Spinal cord (tissue), 10 donors: ENCODE measurements around the gene HCRTR2. TPM values are rescaled to one million over a fixed set of nuclear protein-coding genes. Genes with fewer than 3 reads are reported as not detected.
A peak's percentile ranks its signal among the peaks of the same experiment; 100 is the strongest.

Source experiments
- DNase-seq, 6 donors: peaks; one replicate each; pipeline versions ENCODE4 v3.0.0 to v3.0.0-alpha.2; 2013 to 2015; ENCODE audit warnings: low spot score in 6 of 6, low read depth in 4 of 6
- H3K27ac ChIP-seq: one replicate; pipeline ENCODE4 v1.5.1; 2013; ENCODE audit warnings: low read depth, low read length, control low read depth
- H3K27me3 ChIP-seq: one replicate; pipeline ENCODE4 v1.6.1; 2013; ENCODE audit warnings: low read length; ENCODE audit not compliant: control insufficient read depth, insufficient read depth
- H3K36me3 ChIP-seq: one replicate; pipeline ENCODE4 v1.6.1; 2013; ENCODE audit warnings: low read length; ENCODE audit not compliant: control insufficient read depth, insufficient read depth
- H3K4me1 ChIP-seq: one replicate; pipeline ENCODE4 v1.6.1; 2013; ENCODE audit warnings: low read length; ENCODE audit not compliant: control insufficient read depth, insufficient read depth
- H3K4me3 ChIP-seq: one replicate; pipeline ENCODE4 v1.5.1; 2013; ENCODE audit warnings: low read depth, low read length, control low read depth
- H3K9me3 ChIP-seq: one replicate; pipeline ENCODE4 v1.6.1; 2013; ENCODE audit warnings: low read length; ENCODE audit not compliant: control insufficient read depth, insufficient read depth
- WGBS: methylation state at CpG from one replicate; pipeline ENCODE4 v1.1.5; 2013; ENCODE audit warnings: missing lambda C conversion rate; ENCODE audit not compliant: insufficient coverage; 5-methylcytosine and 5-hydroxymethylcytosine counted together
- polyA plus RNA-seq, 2 donors: library from polyadenylated mRNA; unstranded; fragments of 120-200 nt; gene quantifications; one replicate each; pipeline ENCODE4 v1.2.1, GENCODE V29; 2013; ENCODE audit not compliant: insufficient read length in 2 of 2
- total RNA-seq, 2 donors: library from RNA; depleted of rRNA in 1 of 2; stranded (reverse); fragments of 120-200 nt in 1 of 2; fragments of >200 nt in 1 of 2; gene quantifications; one replicate each; pipeline versions ENCODE4 v1.2.3 to v1.2.4, GENCODE V29; 2013 to 2014
- donor health status: healthy.

Gene HCRTR2
- total and polyA plus RNA-seq, 4 donors = 2.8 to 11.6 (median 5.5) TPM

- H3K4me3 ChIP-seq = no peak overlapping the region
- WGBS = no CpG with 5 or more reads among the region's 1 CpG
- H3K9me3 ChIP-seq = no peaks in the 10 kb centered on the region
- no peak for DNase-seq
- H3K36me3 ChIP-seq = no peaks in the 10 kb centered on the region
- H3K27ac ChIP-seq = no peak overlapping the region
- H3K27me3 ChIP-seq = no peaks in the 10 kb centered on the region
- no peaks in the 10 kb centered on the region for H3K4me1 ChIP-seq
Observed at GRCh38 chr6:55167860-55168259, 6.5 kb upstream of the HCRTR2 start.

- Histone ChIP-seq H3K27ac (peak overlapping the region; percentile 10), H3K9me3 (no peaks in the 10 kb centered on the region), H3K4me1 (peaks cover 10% of the 10 kb centered on the region), H3K4me3 (peak overlapping the region; percentile 43), H3K27me3 (peaks cover 9% of the 10 kb centered on the region), H3K36me3 (no peaks in the 10 kb centered on the region)
- WGBS = 6% methylated on average over 6 of the region's 11 CpGs
- DNase-seq = peak in 3 of 6 donors; percentile 39 to 86 (median 48)
Observed at GRCh38 chr6:55175078-55176049, 1.0 kb downstream of the HCRTR2 start.

GRCh38 chr6:55176958-55177357 is 2.6 kb downstream of the HCRTR2 start:
- Histone ChIP-seq H3K9me3 (no peaks in the 10 kb centered on the region), H3K27me3 (peaks cover 9% of the 10 kb centered on the region), H3K27ac (no peak overlapping the region), H3K4me1 (peaks cover 10% of the 10 kb centered on the region), H3K4me3 (no peak overlapping the region), H3K36me3 (no peaks in the 10 kb centered on the region)
- DNase-seq = peak in 2 of 6 donors; percentile 11 to 22

GRCh38 chr6:55180258-55180657 is 5.9 kb downstream of the HCRTR2 start:
- H3K27me3 ChIP-seq = peaks cover 4% of the 10 kb centered on the region
- DNase-seq = no peak
- H3K36me3 ChIP-seq = no peaks in the 10 kb centered on the region
- WGBS = 86% methylated on average over 1 of the region's 1 CpG
- H3K4me1 ChIP-seq = no peaks in the 10 kb centered on the region
- no peak overlapping the region for H3K27ac ChIP-seq
- H3K9me3 ChIP-seq = no peaks in the 10 kb centered on the region
- no peak overlapping the region for H3K4me3 ChIP-seq

GRCh38 chr6:55182016-55182650 is 7.8 kb downstream of the HCRTR2 start:
- H3K4me3 ChIP-seq = no peak overlapping the region
- H3K4me1 ChIP-seq = no peaks in the 10 kb centered on the region
- no peaks in the 10 kb centered on the region for H3K36me3 ChIP-seq
- H3K9me3 ChIP-seq = no peaks in the 10 kb centered on the region
- DNase-seq = no peak
- H3K27me3 ChIP-seq = no peaks in the 10 kb centered on the region
- no peak overlapping the region for H3K27ac ChIP-seq
- 90% methylated on average over 6 of the region's 7 CpGs for WGBS

- no peaks in the 10 kb centered on the region for H3K36me3 ChIP-seq
- no peak for DNase-seq
- no peak overlapping the region for H3K4me3 ChIP-seq
- no peaks in the 10 kb centered on the region for H3K27me3 ChIP-seq
- no peaks in the 10 kb centered on the region for H3K4me1 ChIP-seq
- H3K9me3 ChIP-seq = no peaks in the 10 kb centered on the region
- WGBS = no CpG with 5 or more reads among the region's 4 CpGs
- H3K27ac ChIP-seq = no peak overlapping the region
Observed at GRCh38 chr6:55184782-55185530, 10.6 kb downstream of the HCRTR2 start.

GRCh38 chr6:55198715-55199114 is 24.4 kb downstream of the HCRTR2 start:
- Histone ChIP-seq H3K4me3 (no peak overlapping the region), H3K4me1 (no peaks in the 10 kb centered on the region), H3K27me3 (no peaks in the 10 kb centered on the region), H3K9me3 (no peaks in the 10 kb centered on the region), H3K36me3 (no peaks in the 10 kb centered on the region), H3K27ac (no peak overlapping the region)
- no peak for DNase-seq

DNA sequence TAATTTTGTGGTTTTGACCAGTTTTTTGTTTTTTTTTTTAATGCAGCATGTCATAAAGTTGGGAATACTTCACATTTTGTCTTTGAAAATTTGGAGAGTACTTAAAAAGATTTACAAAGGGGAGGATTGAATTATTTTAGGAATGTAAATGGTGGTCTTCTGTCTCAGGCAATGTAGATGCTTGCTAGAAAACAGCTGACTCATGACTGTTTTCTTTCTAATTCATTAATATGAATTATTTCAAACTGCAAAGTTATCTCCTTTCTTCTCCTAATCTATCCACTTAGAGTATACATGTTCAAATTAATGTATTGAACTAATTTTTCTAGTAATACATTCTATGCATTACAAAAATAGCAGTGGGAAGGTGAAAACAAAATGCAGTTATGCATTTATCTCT is 24.9 kb downstream of the HCRTR2 start:
- no peak overlapping the region for H3K4me3 ChIP-seq
- no peaks in the 10 kb centered on the region for H3K9me3 ChIP-seq
- no peaks in the 10 kb centered on the region for H3K36me3 ChIP-seq
- DNase-seq = no peak
- no peak overlapping the region for H3K27ac ChIP-seq
- H3K4me1 ChIP-seq = no peaks in the 10 kb centered on the region
- H3K27me3 ChIP-seq = no peaks in the 10 kb centered on the region

GRCh38 chr6:55208478-55209458 is 34.5 kb downstream of the HCRTR2 start:
- Histone ChIP-seq H3K36me3 (no peaks in the 10 kb centered on the region), H3K9me3 (no peaks in the 10 kb centered on the region), H3K27me3 (no peaks in the 10 kb centered on the region), H3K4me1 (no peaks in the 10 kb centered on the region), H3K27ac (no peak overlapping the region), H3K4me3 (no peak overlapping the region)
- WGBS = no CpG with 5 or more reads among the region's 3 CpGs
- no peak for DNase-seq
